Activated naive CD4-positive, alpha-beta T cell treated with anti-CD3 and anti-CD28 coated beads, Interleukin-2, amount 50 U/mL, for 16 hours (primary cell): ENCODE measurements around the gene GPA33.
A peak's percentile ranks its signal among the peaks of the same experiment; 100 is the strongest.
"Not testable (repeated sequence)": the region's sequence is repeated elsewhere in the genome, so short reads cannot be mapped to it uniquely, and the experiment has no call there.

Source experiments
- DNase-seq: peaks from one replicate; pipeline ENCODE4 v3.0.0-alpha.2; 2020

The GPA33 gene

GRCh38 chr1:167054946-167055630 lies 35.1 kb downstream of the GPA33 start:
- DNase-seq: no peak

- no peak for DNase-seq
Measured at GRCh38 chr1:167054531-167054930, 35.6 kb downstream of the GPA33 start.

- no peak for DNase-seq
Measured at GRCh38 chr1:167052389-167052788, 37.8 kb downstream of the GPA33 start.

GRCh38 chr1:167051907-167052306 lies 38.3 kb downstream of the GPA33 start:
- no peak for DNase-seq

GRCh38 chr1:167043752-167044488 lies 46.3 kb downstream of the GPA33 start:
- DNase-seq: peak; percentile 70

- DNase-seq: no peak
Measured at GRCh38 chr1:167033646-167034045, 56.5 kb downstream of the GPA33 start.

GRCh38 chr1:167029553-167029952 lies 60.6 kb downstream of the GPA33 start:
- not testable (repeated sequence) for DNase-seq

- DNase-seq: no peak
Measured at GRCh38 chr1:167022384-167022783, 67.8 kb downstream of the GPA33 start.

GRCh38 chr1:167016100-167016750 lies 74.0 kb downstream of the GPA33 start:
- no peak for DNase-seq

- DNase-seq: no peak
Measured at GRCh38 chr1:167013108-167013929, 76.9 kb downstream of the GPA33 start.

GRCh38 chr1:167012570-167012969 lies 77.6 kb downstream of the GPA33 start:
- no peak for DNase-seq

- DNase-seq: no peak
Measured at GRCh38 chr1:167011560-167012191, 78.5 kb downstream of the GPA33 start.

GRCh38 chr1:167003711-167004110 lies 86.5 kb downstream of the GPA33 start:
- no peak for DNase-seq
